MCF 10A (cell line): ENCODE measurements around the gene ATP2A2. TPM values are rescaled to one million over a fixed set of nuclear protein-coding genes. Genes with fewer than 3 reads are reported as not detected.

Source experiments
- Bru-seq: library from RNA; stranded (reverse); fragments of 400-500 nt; gene quantifications from one replicate; lab custom pipeline; 2021; lab: Mats Ljungman, UMichigan
- BruChase-seq, 2 experiments: library from RNA; stranded (reverse); fragments of 400-500 nt; gene quantifications; one replicate each; lab custom pipeline; 2021; lab: Mats Ljungman, UMichigan
- BruUV-seq: library from RNA; stranded (reverse); fragments of 400-500 nt; replicated peaks from 2 replicates; lab custom pipeline; 2021; lab: Mats Ljungman, UMichigan
- CTCF ChIA-PET: fragments of 300-600 bp; sonication (Branson Sonifier 250); formaldehyde crosslinking; extraction: SDS; loops from one replicate; lab custom pipeline; 2021; ENCODE audit warnings: antibody characterized with exemption, inconsistent platforms; lab: Yijun Ruan, JAX
- POLR2A ChIA-PET: fragments of 300-600, 350-650 bp; sonication (Branson Sonifier 250); formaldehyde crosslinking; extraction: SDS; loops from one replicate; lab custom pipeline; 2020; ENCODE audit warnings: antibody characterized with exemption, inconsistent platforms; lab: Yijun Ruan, JAX
- DNase-seq: peaks from one replicate; pipeline ENCODE4 v3.0.0-alpha.2; 2018; ENCODE audit not compliant: unreplicated experiment
- H3K27ac Mint-ChIP-seq: one replicate; pipeline ENCODE4 v1.8.0; 2022; ENCODE audit warnings: mild to moderate bottlenecking, low read depth, mixed read lengths; ENCODE audit not compliant: unreplicated experiment
- H3K27me3 Mint-ChIP-seq: one replicate; pipeline ENCODE4 v1.8.0; 2022; ENCODE audit warnings: mixed read lengths; ENCODE audit not compliant: insufficient read depth, unreplicated experiment
- H3K36me3 Mint-ChIP-seq: one replicate; pipeline ENCODE4 v1.8.0; 2022; ENCODE audit warnings: mild to moderate bottlenecking, moderate library complexity, mixed read lengths; ENCODE audit not compliant: insufficient read depth, unreplicated experiment
- H3K4me1 Mint-ChIP-seq: one replicate; pipeline ENCODE4 v1.8.0; 2022; ENCODE audit warnings: mixed read lengths; ENCODE audit not compliant: insufficient read depth, unreplicated experiment
- H3K4me3 Mint-ChIP-seq: one replicate; pipeline ENCODE4 v1.8.0; 2022; ENCODE audit warnings: mild to moderate bottlenecking, moderate library complexity, mixed read lengths; ENCODE audit not compliant: unreplicated experiment
- H3K9me3 Mint-ChIP-seq: one replicate; pipeline ENCODE4 v1.8.0; 2022; ENCODE audit warnings: mixed read lengths; ENCODE audit not compliant: unreplicated experiment
- intact Hi-C: fragments of 100-400 bp; cut with micrococcal nuclease; formaldehyde crosslinking; loops from 2 replicates; pipeline ENCODE4 v1.14.1; 2022
- long read RNA-seq: library from polyadenylated mRNA; stranded (forward); transcript quantifications from one replicate; pipeline ENCODE4 v2.0.0, GENCODE V29; 2022
- total RNA-seq: library from RNA; stranded (reverse); gene quantifications from 2 replicates; pipeline ENCODE4 v1.2.3, GENCODE V29; 2022
- TF ChIP-seq, protein P1 (sequence below): fragments of 200-600 bp; IDR thresholded peaks from one replicate; pipeline ENCODE4 v1.8.0; 2022; ENCODE audit warnings: antibody characterized with exemption, mild to moderate bottlenecking; ENCODE audit not compliant: unreplicated experiment

ATP2A2 gene
- total RNA-seq: 272 and 308 TPM in 2 replicates
- Bru-seq, nascent RNA: percentile 94 among the genes with signal in this experiment
- percentile 97 among the genes with signal in this experiment for BruChase-seq, experiment 1, labeled RNA remaining after a 6-hour chase
- BruChase-seq, experiment 2, labeled RNA remaining after a 2-hour chase: percentile 94 among the genes with signal in this experiment
- long read RNA-seq, full-length matches to known transcripts: 2 of 68 reads
- long read RNA-seq, partial matches to known transcripts: 38 of 68 reads
- long read RNA-seq, other reads (novel, unspliced or antisense): 28 of 68 reads

- H3K36me3 Mint-ChIP-seq: peaks cover 33% of the 10 kb centered on the region
- DNase-seq: peak; percentile 92
- intact Hi-C loops: loop anchor here (1.0 to 5.0 kb wide), 4 partner anchors 34 to 159 kb away; partner anchors contain the start of gene IFT81
- ChIA-PET POLR2A (interaction anchor here (0.6 to 6.5 kb wide), 37 partner anchors 8 to 1235 kb away, joined by 3 to 120 read pairs (median 4); partner anchors contain the start of genes ANKRD13A, FAM216A and GPN3), CTCF (interaction anchor here (0.5 to 1.3 kb wide), 8 partner anchors 22 to 501 kb away, joined by 3 to 9 read pairs (median 4); no protein-coding TSS in a partner anchor)
- peak within 1 kb of the TSS; percentile 85 for H3K27ac Mint-ChIP-seq
- peak within 1 kb of the TSS; percentile 87 for H3K4me3 Mint-ChIP-seq
- BruUV-seq: no TSS peak
- no peaks in the 10 kb centered on the region for H3K27me3 Mint-ChIP-seq
- peaks cover 22% of the 10 kb centered on the region for H3K4me1 Mint-ChIP-seq
- no peaks in the 10 kb centered on the region for H3K9me3 Mint-ChIP-seq
- TF ChIP-seq, protein P1, sequence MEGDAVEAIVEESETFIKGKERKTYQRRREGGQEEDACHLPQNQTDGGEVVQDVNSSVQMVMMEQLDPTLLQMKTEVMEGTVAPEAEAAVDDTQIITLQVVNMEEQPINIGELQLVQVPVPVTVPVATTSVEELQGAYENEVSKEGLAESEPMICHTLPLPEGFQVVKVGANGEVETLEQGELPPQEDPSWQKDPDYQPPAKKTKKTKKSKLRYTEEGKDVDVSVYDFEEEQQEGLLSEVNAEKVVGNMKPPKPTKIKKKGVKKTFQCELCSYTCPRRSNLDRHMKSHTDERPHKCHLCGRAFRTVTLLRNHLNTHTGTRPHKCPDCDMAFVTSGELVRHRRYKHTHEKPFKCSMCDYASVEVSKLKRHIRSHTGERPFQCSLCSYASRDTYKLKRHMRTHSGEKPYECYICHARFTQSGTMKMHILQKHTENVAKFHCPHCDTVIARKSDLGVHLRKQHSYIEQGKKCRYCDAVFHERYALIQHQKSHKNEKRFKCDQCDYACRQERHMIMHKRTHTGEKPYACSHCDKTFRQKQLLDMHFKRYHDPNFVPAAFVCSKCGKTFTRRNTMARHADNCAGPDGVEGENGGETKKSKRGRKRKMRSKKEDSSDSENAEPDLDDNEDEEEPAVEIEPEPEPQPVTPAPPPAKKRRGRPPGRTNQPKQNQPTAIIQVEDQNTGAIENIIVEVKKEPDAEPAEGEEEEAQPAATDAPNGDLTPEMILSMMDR: no peak
Measured at GRCh38 chr12:110280779-110281548, at the start of gene ATP2A2. TSS of gene ATP2A2 (plus strand) at chr12:110281247. CDS start at chr12:110281790, 543 bp downstream.

- no peaks in the 10 kb centered on the region for H3K9me3 Mint-ChIP-seq
- ChIA-PET CTCF (interaction anchor here (1.0 to 1.8 kb wide), 2 partner anchors 9 to 17 kb away, joined by 4 read pairs; no protein-coding TSS in a partner anchor), POLR2A (interaction anchor here (0.6 to 1.7 kb wide), 6 partner anchors 8 to 1136 kb away, joined by 3 to 5 read pairs (median 3); no protein-coding TSS in a partner anchor)
- H3K27ac Mint-ChIP-seq: no peak overlapping the region
- DNase-seq: no peak
- H3K4me3 Mint-ChIP-seq: no peak overlapping the region
- no TSS peak for BruUV-seq
- intact Hi-C loops: no loop called here
- H3K36me3 Mint-ChIP-seq: no peaks in the 10 kb centered on the region
- H3K27me3 Mint-ChIP-seq: no peaks in the 10 kb centered on the region
- H3K4me1 Mint-ChIP-seq: no peaks in the 10 kb centered on the region
- TF ChIP-seq, protein P1: no peak
Measured at GRCh38 chr12:110233212-110233903, 47.7 kb upstream of the ATP2A2 start.

GRCh38 chr12:110234331-110234751 lies 46.7 kb upstream of the ATP2A2 start:
- peak overlapping the region; percentile 16 for H3K27ac Mint-ChIP-seq
- H3K4me1 Mint-ChIP-seq: no peaks in the 10 kb centered on the region
- no peaks in the 10 kb centered on the region for H3K36me3 Mint-ChIP-seq
- intact Hi-C loops: no loop called here
- no peaks in the 10 kb centered on the region for H3K9me3 Mint-ChIP-seq
- CTCF ChIA-PET: interaction anchor here (0.6 to 1.8 kb wide), 2 partner anchors 10 to 16 kb away, joined by 3 to 4 read pairs; no protein-coding TSS in a partner anchor
- no peak for DNase-seq
- BruUV-seq: no TSS peak
- no peaks in the 10 kb centered on the region for H3K27me3 Mint-ChIP-seq
- POLR2A ChIA-PET: interaction anchor here (0.7 to 1.7 kb wide), 2 partner anchors 11 to 48 kb away, joined by 3 read pairs; no protein-coding TSS in a partner anchor
- TF ChIP-seq, protein P1: no peak
- no peak overlapping the region for H3K4me3 Mint-ChIP-seq
